Hypothalamus (tissue), 51 donors: Measurements from ENCODE around the gene LTBP1.

Experiments
- DNase-seq, 51 donors: peaks; one replicate each; lab custom pipeline; 2025; lab: John Stamatoyannopoulos, UW

The LTBP1 gene

GRCh38 chr2:33069894-33070651 is 123.3 kb downstream of the LTBP1 start:
- peak in 7 of 51 donors; percentile 3 to 46 (median 8) for DNase-seq

- no peak for DNase-seq
These were observed 124.8 kb downstream of the LTBP1 start for GRCh38 chr2:33071591-33071990.

GRCh38 chr2:33072614-33073013 is 125.9 kb downstream of the LTBP1 start:
- no peak for DNase-seq

- no peak for DNase-seq
These were observed 126.3 kb downstream of the LTBP1 start for GRCh38 chr2:33073018-33073417.

- no peak for DNase-seq
These were observed 127.4 kb downstream of the LTBP1 start for GRCh38 chr2:33074197-33074596.

- DNase-seq: no peak
These were observed 130.6 kb downstream of the LTBP1 start for GRCh38 chr2:33077311-33077710.

GRCh38 chr2:33077844-33078243 is 131.1 kb downstream of the LTBP1 start:
- no peak for DNase-seq

GRCh38 chr2:33081691-33082090 is 134.9 kb downstream of the LTBP1 start:
- no peak for DNase-seq

- no peak for DNase-seq
These were observed 137.1 kb downstream of the LTBP1 start for GRCh38 chr2:33083699-33084387.

- no peak for DNase-seq
These were observed 137.7 kb downstream of the LTBP1 start for GRCh38 chr2:33084433-33084832.

- no peak for DNase-seq
These were observed 138.9 kb downstream of the LTBP1 start for GRCh38 chr2:33085646-33086045.

- no peak for DNase-seq
These were observed 139.8 kb downstream of the LTBP1 start for GRCh38 chr2:33086400-33087015.

GRCh38 chr2:33090553-33091134 is 143.9 kb downstream of the LTBP1 start:
- no peak for DNase-seq

- DNase-seq: no peak
These were observed 144.9 kb downstream of the LTBP1 start for GRCh38 chr2:33091541-33092123.

GRCh38 chr2:33093283-33093993 is 146.7 kb downstream of the LTBP1 start:
- DNase-seq: no peak

- no peak for DNase-seq
These were observed 147.6 kb downstream of the LTBP1 start for GRCh38 chr2:33094303-33094702.

- no peak for DNase-seq
These were observed 153.2 kb downstream of the LTBP1 start for GRCh38 chr2:33099989-33100388.

GRCh38 chr2:33100921-33101320 is 154.2 kb downstream of the LTBP1 start:
- no peak for DNase-seq

GRCh38 chr2:33104052-33104623 is 157.4 kb downstream of the LTBP1 start:
- no peak for DNase-seq

- DNase-seq: no peak
These were observed 158.0 kb downstream of the LTBP1 start for GRCh38 chr2:33104726-33105125.
